SU-DHL-6 (cell line): Measurements from ENCODE around the gene BZW2.

Experiments used
- H2AFZ ChIP-seq: fragments of 200-600 bp; sonication (generic); 2 replicates; pipeline ENCODE4 v1.6.1; 2014; ENCODE audit warnings: low read depth, mild to moderate bottlenecking, moderate library complexity, mixed read lengths, antibody characterized with exemption, low read length; ENCODE audit not compliant: severe bottlenecking
- H3F3A ChIP-seq: fragments of 200-600 bp; shearing (Covaris generic); 2 replicates; pipeline ENCODE4 v1.6.0; 2016; ENCODE audit warnings: antibody characterized with exemption, mild to moderate bottlenecking; ENCODE audit not compliant: insufficient read depth
- H3K27ac ChIP-seq: fragments of 200-600 bp; sonication (generic); 2 replicates; pipeline ENCODE4 v1.5.1; 2016; ENCODE audit warnings: low read depth, mild to moderate bottlenecking, low read length, moderate library complexity, mixed read lengths
- H3K27me3 ChIP-seq: fragments of 200-600 bp; sonication (generic), shearing (Covaris generic); 2 replicates; pipeline ENCODE4 v1.6.0; 2014; ENCODE audit warnings: mild to moderate bottlenecking, low read length
- H3K36me3 ChIP-seq: fragments of 200-600 bp; sonication (generic); 2 replicates; pipeline ENCODE4 v1.6.1; 2014; ENCODE audit warnings: mild to moderate bottlenecking, low read length, mixed read lengths
- H3K4me2 ChIP-seq: fragments of 300-600, 200-600 bp; shearing (Covaris generic), sonication (generic); 2 replicates; pipeline ENCODE4 v1.6.0; 2014; ENCODE audit warnings: low read length, low read depth, mild to moderate bottlenecking; ENCODE audit not compliant: poor library complexity, severe bottlenecking
- H3K4me3 ChIP-seq: fragments of 200-600 bp; sonication (generic); 2 replicates; pipeline ENCODE4 v1.5.1; 2014; ENCODE audit warnings: antibody characterized with exemption, low read length, mild to moderate bottlenecking, mixed read lengths; ENCODE audit not compliant: insufficient read depth, poor library complexity, severe bottlenecking
- H3K79me2 ChIP-seq: fragments of 200-600 bp; sonication (generic); 2 replicates; pipeline ENCODE4 v1.6.1; 2014; ENCODE audit warnings: mild to moderate bottlenecking, low read length, moderate library complexity; ENCODE audit not compliant: insufficient read depth
- H3K9ac ChIP-seq: fragments of 200-600 bp; sonication (generic); 2 replicates; pipeline ENCODE4 v1.7.0; 2014; ENCODE audit warnings: mild to moderate bottlenecking, low read length
- H3K9me2 ChIP-seq: fragments of 200-600 bp; sonication (generic); replicated peaks from 2 replicates; pipeline ENCODE4 v1.6.1; 2014; ENCODE audit warnings: low read length; ENCODE audit not compliant: insufficient read depth
- H3K9me3 ChIP-seq: fragments of 200-600 bp; sonication (generic); 2 replicates; pipeline ENCODE4 v1.6.1; 2014; ENCODE audit warnings: low read length, mixed read lengths; ENCODE audit not compliant: insufficient read depth
- H4K20me1 ChIP-seq: fragments of 200-600 bp; sonication (generic); 2 replicates; pipeline ENCODE4 v1.6.1; 2014; ENCODE audit warnings: low read depth, mild to moderate bottlenecking, antibody characterized with exemption, low read length, moderate library complexity, mixed read lengths
- CTCF ChIP-seq: fragments of 200-600 bp; sonication (generic); IDR thresholded peaks from one replicate; pipeline ENCODE4 v1.5.1; 2017; ENCODE audit warnings: antibody characterized with exemption, mild to moderate bottlenecking, low read length, moderate library complexity; ENCODE audit not compliant: insufficient read depth, poor library complexity, severe bottlenecking
- EZH2phosphoT487 ChIP-seq: fragments of 200-600 bp; sonication (generic), shearing (Covaris generic); conservative IDR thresholded peaks from 2 replicates; pipeline ENCODE4 v1.6.1; 2018; ENCODE audit warnings: mild to moderate bottlenecking, antibody characterized with exemption, low read length, moderate library complexity, mixed read lengths

BZW2 gene

DNA sequence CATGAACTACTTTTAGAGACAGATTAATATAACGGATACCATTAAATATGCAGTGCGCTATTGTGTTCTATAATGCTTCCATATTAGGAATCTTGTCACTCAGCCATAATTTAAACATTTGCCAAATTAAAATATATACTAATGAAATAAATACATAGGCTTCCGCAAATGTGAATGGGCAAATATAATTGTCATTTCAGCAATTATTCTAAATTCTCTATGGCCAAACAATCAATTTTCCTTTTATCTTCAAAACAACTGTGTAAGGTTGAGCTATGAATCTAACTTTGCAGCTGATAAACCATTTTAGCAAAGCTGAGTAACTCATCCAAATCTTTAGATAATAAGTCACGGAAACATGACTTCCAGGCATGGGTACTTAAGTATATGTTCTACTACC lies 86.8 kb downstream of the BZW2 start:
- H2AFZ ChIP-seq, result no peak overlapping the region

DNA sequence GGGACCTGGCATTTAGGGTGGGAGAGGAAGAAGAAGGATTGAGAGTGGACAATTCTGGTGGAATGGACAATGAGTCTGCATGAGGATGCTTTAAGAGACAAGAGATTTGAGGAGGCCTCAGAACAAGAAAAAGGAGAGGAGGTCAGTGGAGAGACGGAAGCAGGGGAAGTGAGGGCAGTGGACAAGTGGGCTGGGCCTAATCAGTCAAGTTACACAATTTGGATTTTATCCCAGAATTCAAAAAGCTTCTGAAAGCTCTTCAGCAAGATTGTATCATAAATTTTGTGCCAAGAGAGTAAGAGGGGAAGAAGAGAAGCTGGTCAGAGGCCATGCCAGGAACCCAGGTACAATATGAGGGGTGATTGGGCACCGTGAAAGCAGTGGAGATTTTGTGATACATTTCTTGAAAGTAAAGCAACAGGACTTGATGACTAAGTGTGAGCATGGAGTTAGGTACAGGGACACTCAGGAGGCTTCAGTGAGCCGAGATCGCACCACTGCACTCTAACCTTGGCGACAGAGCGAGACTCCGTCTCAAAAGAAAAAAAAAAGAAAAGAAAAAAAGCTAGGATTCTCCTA lies 88.3 kb downstream of the BZW2 start:
- H3K9me2 ChIP-seq, result no peaks in the 10 kb centered on the region
- H4K20me1 ChIP-seq, result no peaks in the 10 kb centered on the region
- H3K27me3 ChIP-seq, result no peaks in the 10 kb centered on the region
- H2AFZ ChIP-seq, result no peak overlapping the region
- H3K27ac ChIP-seq, result no peak overlapping the region
- H3K79me2 ChIP-seq, result no peaks in the 10 kb centered on the region
- H3K36me3 ChIP-seq, result no peaks in the 10 kb centered on the region
- no peak overlapping the region for H3K4me2 ChIP-seq
- H3F3A ChIP-seq, result no peaks in the 10 kb centered on the region
- no peak overlapping the region for H3K4me3 ChIP-seq
- no peak for TF ChIP-seq CTCF
- no peak for TF ChIP-seq EZH2phosphoT487
- no peak overlapping the region for H3K9ac ChIP-seq
- no peaks in the 10 kb centered on the region for H3K9me3 ChIP-seq

More for the DNA sequence above, 86.8 kb downstream of the BZW2 start:
- no peaks in the 10 kb centered on the region for H3F3A ChIP-seq
- H3K36me3 ChIP-seq, result no peaks in the 10 kb centered on the region
- H3K9ac ChIP-seq, result no peak overlapping the region
- no peaks in the 10 kb centered on the region for H3K9me2 ChIP-seq
- no peaks in the 10 kb centered on the region for H3K9me3 ChIP-seq
- no peak overlapping the region for H3K4me2 ChIP-seq
- no peak for TF ChIP-seq CTCF
- TF ChIP-seq EZH2phosphoT487, result no peak
- H4K20me1 ChIP-seq, result no peaks in the 10 kb centered on the region
- H3K79me2 ChIP-seq, result no peaks in the 10 kb centered on the region
- no peaks in the 10 kb centered on the region for H3K27me3 ChIP-seq
- no peak overlapping the region for H3K27ac ChIP-seq
- no peak overlapping the region for H3K4me3 ChIP-seq

- Histone ChIP-seq H3K27me3 (no peaks in the 10 kb centered on the region), H3K4me3 (no peak overlapping the region), H2AFZ (no peak overlapping the region), H3F3A (no peaks in the 10 kb centered on the region), H3K4me2 (no peak overlapping the region), H3K79me2 (no peaks in the 10 kb centered on the region), H3K9ac (no peak overlapping the region), H4K20me1 (no peaks in the 10 kb centered on the region), H3K9me2 (no peaks in the 10 kb centered on the region), H3K9me3 (no peaks in the 10 kb centered on the region), H3K27ac (no peak overlapping the region), H3K36me3 (no peaks in the 10 kb centered on the region)
- TF ChIP-seq CTCF (no peak), EZH2phosphoT487 (no peak)
Observed at GRCh38 chr7:16735020-16735419, 89.0 kb downstream of the BZW2 start.
